ENCODE measurements around the gene GAA.

The GAA gene

DNA sequence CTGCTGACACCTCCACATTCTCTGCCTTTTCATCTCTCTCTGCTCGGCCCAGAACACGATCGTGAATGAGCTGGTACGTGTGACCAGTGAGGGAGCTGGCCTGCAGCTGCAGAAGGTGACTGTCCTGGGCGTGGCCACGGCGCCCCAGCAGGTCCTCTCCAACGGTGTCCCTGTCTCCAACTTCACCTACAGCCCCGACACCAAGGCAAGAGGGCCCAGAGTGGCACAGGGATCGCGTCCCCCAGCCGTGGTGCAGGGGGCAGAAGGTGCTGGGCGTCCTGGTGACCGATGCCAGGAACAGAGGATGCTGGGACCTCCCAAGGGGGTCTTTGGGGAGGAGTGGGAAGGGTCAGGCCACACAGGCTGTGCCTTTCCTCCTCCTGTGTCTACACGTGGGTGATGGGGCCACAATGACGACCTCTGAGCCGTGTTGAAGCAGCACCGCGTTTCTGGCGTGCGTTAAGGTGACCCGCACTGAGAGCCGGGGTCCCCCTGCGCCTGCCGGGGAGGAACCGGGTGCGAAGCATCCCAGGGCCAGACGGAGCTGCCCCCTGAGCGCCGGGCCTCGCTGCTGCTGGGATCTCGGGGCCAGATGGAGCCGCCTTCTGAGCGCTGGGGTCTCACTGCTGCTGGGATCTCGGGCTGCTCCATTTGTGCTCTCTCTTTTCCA is 17.4 kb downstream of the GAA start:
- DNase-seq = no peak

- no peak for DNase-seq
Observed at GRCh38 chr17:80119271-80119791, 17.9 kb downstream of the GAA start.

- DNase-seq = no peak
Observed at GRCh38 chr17:80119839-80120238, 18.5 kb downstream of the GAA start.

DNA sequence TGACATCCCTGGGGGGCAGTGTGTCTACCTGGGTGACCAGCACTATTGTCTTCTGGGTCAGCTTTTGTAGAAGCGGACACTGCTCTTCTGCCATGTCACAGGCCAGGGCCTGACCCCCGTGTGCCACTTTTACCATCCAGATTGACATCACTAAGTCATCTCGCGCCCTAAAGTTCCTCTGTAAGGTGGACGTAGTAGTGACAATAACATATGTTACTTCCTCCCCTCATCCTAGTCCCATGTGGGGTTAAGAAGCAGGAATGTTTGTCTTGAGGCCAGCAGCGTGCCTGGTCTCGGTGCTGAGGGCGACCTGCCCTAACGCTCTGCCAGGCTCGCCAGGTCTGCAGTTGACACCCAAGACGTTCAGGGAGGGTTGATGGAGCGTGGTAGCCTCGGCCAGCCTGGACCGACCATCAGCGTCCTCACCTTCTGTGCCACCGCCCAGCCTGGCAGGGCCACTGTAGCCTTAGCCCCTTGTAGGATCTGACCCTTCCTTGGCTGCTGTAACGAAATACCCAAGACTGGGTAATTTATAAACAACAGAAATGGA is 20.7 kb downstream of the GAA start:
- DNase-seq = no peak

DNA sequence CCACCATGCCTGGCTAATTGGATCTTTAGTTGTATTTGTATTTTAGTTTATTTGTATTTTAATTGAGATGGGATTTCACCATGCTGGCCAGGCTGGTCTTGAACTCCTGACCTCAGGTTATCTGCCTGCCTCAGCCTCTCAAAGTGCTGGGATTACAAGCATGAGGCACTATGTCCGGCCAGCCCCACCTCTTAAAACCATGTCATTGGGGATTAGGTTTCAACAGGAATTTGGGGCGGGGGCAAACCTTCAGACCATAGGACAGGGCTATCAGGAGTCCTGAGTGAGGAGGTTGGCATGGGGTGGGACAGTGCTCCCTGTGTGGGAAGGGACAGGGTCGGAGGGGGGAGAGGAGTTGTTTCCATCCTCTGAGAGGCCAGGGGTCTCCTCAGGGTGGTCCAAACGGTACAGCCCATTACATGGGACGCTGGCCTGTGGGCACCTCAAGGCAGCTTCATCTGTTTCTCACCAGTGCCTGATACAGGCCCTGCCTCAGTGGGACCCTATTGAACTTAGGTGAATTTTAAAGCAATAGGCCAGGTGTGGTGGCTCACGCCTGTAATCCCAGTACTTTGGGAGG is 21.6 kb downstream of the GAA start:
- DNase-seq = no peak

- no peak for DNase-seq
Observed at GRCh38 chr17:80123791-80124190, 22.4 kb downstream of the GAA start.

DNA sequence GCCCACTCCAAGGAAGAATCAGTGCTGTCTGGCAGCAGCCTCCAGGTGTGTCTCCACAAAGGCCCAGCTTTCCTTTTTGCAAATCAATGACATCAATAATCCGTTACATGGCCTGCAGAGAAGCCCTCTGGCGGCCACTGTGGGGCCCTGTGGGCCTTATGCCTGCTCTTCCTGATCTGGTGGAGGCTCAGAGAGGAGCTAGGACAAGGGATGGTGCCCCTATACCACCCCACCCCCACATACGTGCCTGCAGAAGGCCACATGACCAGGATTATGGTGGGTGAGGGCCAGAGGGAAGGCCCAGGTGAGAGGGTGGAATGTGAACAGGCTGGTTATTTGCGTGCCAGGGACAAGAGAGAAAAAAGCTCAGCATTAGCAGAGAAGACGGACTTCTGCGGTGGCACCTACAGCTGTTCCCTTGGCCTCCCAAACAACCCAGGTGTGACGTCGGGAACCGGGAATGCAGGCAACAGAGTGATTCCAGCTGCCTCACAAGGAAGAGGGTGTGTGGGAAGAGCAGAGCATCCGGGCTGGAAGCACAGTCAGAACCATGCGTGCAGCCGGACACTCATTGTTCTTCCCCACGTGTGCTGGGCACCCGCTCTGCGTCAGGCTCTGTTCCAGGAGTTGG is 23.1 kb downstream of the GAA start:
- no peak for DNase-seq

DNA sequence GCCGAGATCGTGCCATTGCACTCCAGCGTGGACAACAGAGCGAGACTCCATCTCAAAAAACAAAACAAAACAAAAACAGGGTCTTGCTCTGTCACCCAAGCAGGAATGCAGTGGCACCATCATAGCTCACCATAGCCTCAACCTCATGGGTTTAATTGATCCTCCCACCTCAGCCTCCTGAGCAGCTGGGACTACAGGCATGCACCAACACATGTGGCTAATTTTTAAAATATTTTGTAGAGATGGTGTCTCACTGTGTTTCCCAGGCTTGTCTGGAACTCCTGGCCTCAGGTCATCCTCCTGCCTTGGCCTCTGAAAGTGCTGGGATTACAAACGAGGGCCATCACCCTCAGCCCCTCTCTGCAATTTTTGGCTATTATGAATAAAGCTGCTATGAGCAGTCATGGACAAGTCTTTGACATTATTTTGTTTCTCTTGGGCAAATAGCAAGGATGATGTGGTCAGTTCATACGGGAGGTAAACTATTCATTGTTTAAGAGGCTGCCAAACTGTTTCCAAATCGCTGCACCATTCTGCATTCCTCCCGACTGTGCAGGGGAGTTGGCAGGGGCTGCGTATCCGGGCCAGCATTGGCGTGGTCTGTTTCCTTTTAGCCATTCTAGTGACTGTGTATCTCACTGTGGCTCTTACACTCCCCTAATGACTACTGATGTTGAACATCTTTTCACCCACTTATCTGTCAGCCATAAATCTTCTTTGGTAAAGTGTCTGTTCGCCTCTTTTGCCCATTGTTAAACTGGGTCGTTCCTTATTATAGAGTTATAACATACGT is 24.5 kb downstream of the GAA start:
- DNase-seq = no peak

- DNase-seq = no peak
Observed at GRCh38 chr17:80126449-80126715, 25.0 kb downstream of the GAA start.

- no peak for DNase-seq
Observed at GRCh38 chr17:80129006-80129565, 27.7 kb downstream of the GAA start.

GRCh38 chr17:80130992-80131391 is 29.6 kb downstream of the GAA start:
- no peak for DNase-seq

DNA sequence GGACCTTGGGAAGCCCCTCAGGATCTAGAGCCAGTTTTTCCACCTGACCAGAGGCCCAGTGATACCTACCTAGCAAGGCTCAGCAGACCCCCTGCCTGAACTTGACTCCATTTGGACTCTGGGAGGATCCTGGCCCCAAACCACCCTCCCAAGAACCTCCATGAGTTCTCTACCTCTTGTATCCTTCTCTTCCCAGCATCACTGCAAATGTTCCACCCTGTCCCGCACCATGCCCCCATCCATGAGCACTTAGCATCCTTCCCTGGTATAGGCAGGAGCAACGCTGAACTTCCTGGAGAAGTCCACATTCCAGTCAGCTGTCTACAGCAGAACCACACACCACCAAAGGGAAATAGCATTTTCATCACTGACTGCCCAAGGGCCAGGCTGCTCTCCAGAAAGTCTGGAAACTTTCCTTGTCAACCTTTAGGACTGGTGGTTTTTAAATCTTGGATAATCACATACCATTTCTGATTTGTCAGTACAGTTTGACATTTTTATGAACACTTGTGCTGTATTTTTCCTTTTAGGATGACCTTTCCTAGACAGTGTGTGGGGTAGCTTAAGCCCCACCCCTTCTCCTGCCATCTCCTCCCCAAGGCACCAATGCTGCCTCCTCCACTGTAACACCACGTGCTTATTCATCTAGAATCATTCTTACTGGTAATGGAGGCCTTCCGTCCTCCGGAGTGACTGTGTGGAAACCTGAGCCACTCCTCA is 31.7 kb downstream of the GAA start:
- no peak for DNase-seq

DNA sequence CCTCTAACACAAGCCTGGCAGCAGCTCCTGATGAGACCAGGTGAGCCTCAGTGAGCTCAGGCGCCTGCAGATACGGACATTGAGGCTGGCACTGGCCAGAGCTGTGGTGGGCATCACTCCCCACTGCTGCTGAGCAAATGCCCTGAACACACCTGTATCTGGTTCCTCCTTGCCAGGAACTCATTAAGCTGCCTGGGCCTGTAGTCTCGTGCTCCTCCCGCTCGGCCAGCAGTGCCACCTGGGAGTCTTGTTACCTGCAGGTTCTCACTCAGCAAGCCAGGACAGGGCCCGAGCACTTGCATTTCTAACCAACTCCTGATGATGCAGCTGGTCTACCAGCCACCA is 32.2 kb downstream of the GAA start:
- DNase-seq = no peak

DNA sequence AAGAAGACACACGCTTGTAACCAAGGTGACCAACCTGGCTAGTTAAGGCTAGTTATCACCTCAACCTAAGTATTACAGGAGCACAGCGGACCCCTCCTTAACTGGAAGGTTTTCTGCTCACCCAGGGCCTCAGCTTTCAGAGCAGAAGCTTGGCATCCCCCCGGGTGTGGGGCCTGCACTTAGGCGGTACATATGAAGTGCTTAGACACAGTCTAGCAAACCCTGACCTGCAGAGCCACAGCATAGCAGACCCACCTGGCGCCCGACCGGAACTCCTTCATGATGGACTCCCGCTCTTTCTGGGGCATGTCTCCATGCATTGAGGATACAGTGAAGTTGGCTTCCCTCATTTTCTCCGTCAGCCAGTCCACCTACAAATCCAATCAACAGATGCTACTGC is 35.8 kb downstream of the GAA start:
- no peak for DNase-seq

DNA sequence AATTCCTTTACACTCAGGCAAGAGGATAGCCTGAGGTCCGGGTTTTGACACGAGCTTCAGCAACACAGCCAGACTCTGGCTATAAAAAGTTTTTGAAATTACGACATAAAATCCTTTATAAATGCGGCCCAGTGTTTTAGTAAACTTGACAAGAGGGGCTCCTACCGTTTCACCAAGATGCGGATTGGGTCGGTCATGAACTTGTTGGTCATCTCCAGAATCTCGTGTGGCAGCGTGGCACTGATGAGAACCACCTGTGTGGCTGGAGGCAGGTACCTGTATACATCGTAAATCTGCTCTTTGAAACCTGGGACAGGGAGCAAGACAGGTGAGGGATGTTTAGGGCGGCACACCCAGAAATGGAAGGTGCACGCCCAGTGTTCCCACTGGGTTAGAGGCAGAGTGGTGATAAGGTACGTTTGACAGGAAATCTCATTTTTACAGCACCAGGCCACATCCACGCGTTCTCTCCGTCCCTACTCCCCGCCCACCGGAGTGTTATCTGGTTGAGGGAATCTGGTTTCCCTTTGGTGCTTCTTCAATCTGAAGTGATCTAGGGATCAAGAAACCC is 37.6 kb downstream of the GAA start:
- DNase-seq = no peak

DNA sequence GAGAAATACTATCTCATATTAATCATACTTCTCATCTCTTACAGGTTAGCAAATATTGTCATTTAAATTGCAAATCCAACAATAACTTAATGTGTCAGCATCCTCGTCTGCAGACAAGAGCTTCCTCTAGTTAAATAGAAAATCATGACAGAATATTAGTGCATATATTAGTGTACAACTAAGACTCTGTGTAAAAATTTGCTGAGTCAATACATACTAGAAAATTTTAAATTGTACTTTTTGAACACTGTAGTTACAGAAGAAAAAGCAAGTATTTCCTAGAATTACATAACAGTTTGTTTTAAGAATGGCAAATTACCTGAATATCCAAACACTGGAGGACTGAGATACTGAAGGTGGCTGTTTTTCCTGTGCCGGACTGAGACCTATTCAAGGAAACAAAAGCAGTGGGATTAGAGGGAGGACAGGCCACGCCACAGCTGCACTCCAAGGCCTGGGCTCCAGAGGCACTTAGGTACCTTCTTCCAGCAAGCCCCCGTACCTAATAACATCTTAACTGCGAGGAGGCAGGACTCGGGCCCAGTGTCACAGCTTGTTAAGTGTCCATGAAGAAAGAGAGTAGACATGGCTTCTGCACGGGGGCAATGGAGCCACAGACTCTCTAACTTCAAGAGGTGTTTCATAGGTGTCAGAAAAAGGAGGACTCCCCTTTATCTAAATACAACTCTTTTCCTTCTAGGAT is 40.2 kb downstream of the GAA start:
- no peak for DNase-seq

DNA sequence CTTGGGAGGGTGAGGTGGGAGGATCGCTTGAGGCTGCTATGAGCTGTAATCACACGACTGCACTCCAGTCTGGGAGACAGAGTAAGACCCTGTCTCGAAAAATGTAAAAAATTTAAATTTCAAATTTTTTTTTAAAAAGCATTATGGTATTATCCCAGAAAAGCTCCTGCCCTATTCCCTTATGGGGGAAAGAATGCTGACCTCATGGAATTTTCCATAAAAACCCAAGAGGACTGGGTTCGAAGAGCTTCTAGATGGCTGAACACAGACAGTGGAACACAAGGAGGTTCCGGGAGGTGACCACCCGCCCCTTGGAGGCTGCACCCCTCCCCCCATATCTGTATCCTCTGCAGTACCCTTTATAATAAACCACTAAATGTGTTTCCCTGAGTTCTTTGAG is 41.5 kb downstream of the GAA start:
- DNase-seq = no peak

DNA sequence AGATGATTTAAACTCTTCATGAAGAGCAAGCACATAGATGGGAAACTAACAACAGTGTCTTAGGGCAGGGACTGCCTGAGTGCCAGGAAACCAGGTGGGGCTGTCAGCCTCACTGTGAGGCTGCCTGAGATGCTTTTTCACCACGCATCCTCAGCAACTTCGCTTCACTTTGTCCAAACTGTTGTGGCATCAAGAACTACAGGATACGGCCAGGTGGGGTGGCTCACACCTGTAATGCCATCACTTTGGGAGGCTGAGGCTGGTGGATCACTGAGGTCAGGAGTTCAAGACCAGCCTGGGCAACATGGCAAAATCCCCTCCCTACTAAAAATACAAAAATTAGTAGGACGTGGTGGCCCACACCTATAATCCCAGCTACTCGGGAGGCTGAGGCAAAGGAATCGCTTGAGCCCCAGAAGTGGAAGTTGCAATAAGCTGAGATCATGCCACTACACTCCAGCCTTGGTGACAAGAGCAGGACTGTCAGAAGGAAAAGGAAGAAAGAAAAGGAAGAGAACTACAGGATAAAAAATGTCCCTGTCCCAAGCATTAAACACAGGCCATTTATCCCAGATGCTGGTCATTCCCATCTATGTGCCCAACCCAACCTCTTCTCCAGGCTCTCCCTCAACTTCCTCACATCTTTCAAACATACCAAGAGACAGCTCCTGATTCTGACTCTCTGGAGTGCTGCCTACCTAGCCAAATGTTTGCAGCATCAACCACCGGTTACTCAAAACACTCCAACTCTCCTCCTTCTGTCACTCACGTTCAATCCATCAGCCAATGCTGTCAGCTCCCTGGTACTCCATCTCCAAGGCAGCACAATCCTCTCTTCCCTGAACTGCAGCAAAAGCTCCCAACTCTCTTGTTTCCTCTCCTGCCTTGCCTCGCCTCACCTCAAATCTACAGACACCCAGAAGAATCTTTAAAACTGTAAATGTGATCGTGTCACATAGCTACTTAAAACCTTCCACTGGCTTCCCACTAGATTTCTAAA is 44.0 kb downstream of the GAA start:
- no peak for DNase-seq

DNA sequence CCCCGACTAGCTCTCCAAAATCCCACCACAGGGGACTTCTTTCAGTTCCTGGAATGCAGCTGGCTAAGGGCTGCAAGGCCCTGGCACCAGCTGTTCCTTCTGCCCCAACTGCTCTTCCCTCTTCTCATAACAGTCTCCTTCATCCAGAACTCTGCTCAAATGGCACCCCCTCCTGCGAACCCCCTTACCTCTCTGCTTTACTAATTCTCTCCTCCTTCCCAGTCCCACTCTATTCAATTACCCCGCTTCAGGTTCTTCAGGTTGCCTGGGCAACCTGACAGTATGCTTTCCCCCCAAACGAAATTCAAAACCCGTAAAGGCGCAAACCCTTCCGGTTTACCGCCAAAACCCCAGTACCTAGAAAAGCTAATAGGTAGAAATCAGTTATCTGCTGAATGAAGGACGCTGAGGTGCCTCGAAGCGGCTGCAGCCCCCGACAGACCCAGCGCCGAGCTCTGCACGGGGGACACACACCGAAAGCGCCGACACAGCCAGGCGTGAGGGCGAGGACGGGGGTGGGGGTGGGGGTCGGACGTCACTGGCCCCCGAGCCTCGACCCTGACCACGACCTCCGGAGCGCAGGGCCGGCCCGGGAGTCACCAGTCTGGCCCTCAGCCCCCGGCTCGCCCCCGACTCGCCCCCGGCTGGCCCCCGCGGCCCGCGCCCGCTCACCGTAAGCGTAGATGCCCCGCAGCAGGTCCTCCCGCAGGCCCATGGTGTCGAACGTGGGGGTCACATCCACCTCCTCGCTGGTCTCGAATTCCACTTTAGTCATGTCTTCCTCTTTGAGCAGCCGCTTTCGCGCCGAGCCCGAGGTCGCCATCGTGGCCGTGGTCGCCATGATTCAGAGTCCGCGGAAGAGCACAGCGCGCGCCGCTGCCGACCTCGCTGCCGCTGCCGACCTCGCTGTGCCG is 45.0 kb downstream of the GAA start:
- DNase-seq = peak; percentile 62
